Measurements from ENCODE around the gene ZHX3. TPM values are rescaled to one million over a fixed set of nuclear protein-coding genes. Genes with fewer than 3 reads are reported as not detected.

ZHX3 gene
- total and polyA plus RNA-seq, 2 of the 13 experiments (the other 11 are each of a cell fraction or from before 2014, with no cell fraction given), result 8.4 to 11.7 TPM

DNA sequence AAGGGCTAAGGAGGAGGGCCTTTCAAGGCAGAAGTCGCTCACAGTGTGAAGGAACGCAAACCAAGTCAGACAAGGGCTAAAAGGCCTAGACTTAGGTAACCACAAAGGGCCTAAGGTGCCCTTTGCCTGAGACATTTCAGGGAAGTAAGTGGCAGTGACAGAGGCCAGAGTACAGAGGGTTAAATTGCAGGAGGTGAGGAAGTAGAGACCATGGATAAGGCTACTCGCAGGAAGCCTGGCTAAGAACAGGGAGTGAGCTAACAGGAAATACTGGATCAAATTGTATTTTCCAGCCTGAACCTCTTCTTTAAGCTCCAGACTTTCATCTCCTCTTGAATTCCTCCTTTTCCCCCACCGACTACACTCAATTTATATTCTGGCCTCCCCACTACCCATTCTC is 16.6 kb downstream of the ZHX3 start:
- ChIA-PET CTCF (ENCODE audit: low intra/inter-chr PET ratio, low total read pairs) (no interaction called here), POLR2A (no interaction called here)
- TF ChIP-seq ZNF547 (CRISPR knock-in tag; IDR thresholded peaks at IDR 0.05) (no peak), ASH2L (IDR thresholded peaks at IDR 0.05; ENCODE audit: insufficient read length, low read depth, low read length) (no peak), EHMT2 (IDR thresholded peaks at IDR 0.05; ENCODE audit: borderline replicate concordance, low read depth, low read length) (no peak), ZNF317 (CRISPR knock-in tag; IDR thresholded peaks at IDR 0.05) (no peak), GATAD2A (CRISPR knock-in tag; IDR thresholded peaks at IDR 0.05) (no peak), RFX1 (IDR thresholded peaks at IDR 0.05) (no peak), XRCC5 (optimal IDR thresholded peaks at IDR 0.05; ENCODE audit: low read length) (no peak), ZNF263 (CRISPR knock-in tag; IDR thresholded peaks at IDR 0.05) (no peak), SNAI1 (CRISPR knock-in tag; IDR thresholded peaks at IDR 0.05; ENCODE audit: borderline replicate concordance) (no peak), SSRP1 (CRISPR knock-in tag; IDR thresholded peaks at IDR 0.05) (no peak)
- TF ChIP-seq, protein P1, sequence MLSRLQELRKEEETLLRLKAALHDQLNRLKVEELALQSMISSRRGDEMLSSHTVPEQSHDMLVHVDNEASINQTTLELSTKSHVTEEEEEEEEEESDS (CRISPR knock-in tag; IDR thresholded peaks at IDR 0.05; ENCODE audit: borderline replicate concordance), result no peak
- TF ChIP-seq, protein P2, sequence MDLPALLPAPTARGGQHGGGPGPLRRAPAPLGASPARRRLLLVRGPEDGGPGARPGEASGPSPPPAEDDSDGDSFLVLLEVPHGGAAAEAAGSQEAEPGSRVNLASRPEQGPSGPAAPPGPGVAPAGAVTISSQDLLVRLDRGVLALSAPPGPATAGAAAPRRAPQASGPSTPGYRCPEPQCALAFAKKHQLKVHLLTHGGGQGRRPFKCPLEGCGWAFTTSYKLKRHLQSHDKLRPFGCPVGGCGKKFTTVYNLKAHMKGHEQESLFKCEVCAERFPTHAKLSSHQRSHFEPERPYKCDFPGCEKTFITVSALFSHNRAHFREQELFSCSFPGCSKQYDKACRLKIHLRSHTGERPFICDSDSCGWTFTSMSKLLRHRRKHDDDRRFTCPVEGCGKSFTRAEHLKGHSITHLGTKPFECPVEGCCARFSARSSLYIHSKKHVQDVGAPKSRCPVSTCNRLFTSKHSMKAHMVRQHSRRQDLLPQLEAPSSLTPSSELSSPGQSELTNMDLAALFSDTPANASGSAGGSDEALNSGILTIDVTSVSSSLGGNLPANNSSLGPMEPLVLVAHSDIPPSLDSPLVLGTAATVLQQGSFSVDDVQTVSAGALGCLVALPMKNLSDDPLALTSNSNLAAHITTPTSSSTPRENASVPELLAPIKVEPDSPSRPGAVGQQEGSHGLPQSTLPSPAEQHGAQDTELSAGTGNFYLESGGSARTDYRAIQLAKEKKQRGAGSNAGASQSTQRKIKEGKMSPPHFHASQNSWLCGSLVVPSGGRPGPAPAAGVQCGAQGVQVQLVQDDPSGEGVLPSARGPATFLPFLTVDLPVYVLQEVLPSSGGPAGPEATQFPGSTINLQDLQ (CRISPR knock-in tag; IDR thresholded peaks at IDR 0.05), result no peak
- TF ChIP-seq, protein P3, sequence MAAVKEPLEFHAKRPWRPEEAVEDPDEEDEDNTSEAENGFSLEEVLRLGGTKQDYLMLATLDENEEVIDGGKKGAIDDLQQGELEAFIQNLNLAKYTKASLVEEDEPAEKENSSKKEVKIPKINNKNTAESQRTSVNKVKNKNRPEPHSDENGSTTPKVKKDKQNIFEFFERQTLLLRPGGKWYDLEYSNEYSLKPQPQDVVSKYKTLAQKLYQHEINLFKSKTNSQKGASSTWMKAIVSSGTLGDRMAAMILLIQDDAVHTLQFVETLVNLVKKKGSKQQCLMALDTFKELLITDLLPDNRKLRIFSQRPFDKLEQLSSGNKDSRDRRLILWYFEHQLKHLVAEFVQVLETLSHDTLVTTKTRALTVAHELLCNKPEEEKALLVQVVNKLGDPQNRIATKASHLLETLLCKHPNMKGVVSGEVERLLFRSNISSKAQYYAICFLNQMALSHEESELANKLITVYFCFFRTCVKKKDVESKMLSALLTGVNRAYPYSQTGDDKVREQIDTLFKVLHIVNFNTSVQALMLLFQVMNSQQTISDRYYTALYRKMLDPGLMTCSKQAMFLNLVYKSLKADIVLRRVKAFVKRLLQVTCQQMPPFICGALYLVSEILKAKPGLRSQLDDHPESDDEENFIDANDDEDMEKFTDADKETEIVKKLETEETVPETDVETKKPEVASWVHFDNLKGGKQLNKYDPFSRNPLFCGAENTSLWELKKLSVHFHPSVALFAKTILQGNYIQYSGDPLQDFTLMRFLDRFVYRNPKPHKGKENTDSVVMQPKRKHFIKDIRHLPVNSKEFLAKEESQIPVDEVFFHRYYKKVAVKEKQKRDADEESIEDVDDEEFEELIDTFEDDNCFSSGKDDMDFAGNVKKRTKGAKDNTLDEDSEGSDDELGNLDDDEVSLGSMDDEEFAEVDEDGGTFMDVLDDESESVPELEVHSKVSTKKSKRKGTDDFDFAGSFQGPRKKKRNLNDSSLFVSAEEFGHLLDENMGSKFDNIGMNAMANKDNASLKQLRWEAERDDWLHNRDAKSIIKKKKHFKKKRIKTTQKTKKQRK (IDR thresholded peaks at IDR 0.05; ENCODE audit: low read length), result no peak
- DNase-seq (ENCODE audit: low spot score), result no peak
- H4K20me1 ChIP-seq (ENCODE audit: insufficient read depth, low read length), result no peaks in the 10 kb centered on the region
- H2AFZ ChIP-seq (ENCODE audit: low read length), result no peak overlapping the region
- WGBS (ENCODE audit: low lambda C conversion rate), result 96% methylated on average over 4 of the region's 4 CpGs
- intact Hi-C loops (cut with micrococcal nuclease; ENCODE audit: unreplicated experiment), result no loop called here
- no peak for ATAC-seq
- no peak overlapping the region for H3K4me2 ChIP-seq (ENCODE audit: low read depth, low read length)
- no peak overlapping the region for H3K4me3 ChIP-seq (replicated peaks in 1 of 3; ENCODE audit: insufficient read depth in 1 of 3, low read depth in 2 of 3, low read length in 3 of 3)
- H3K9me3 ChIP-seq (ENCODE audit: low read length), result no peaks in the 10 kb centered on the region
- H3K9ac ChIP-seq (ENCODE audit: insufficient read depth, low read depth, low read length), result no peak overlapping the region
- in situ Hi-C loops (cut with HindIII; ENCODE audit: extremely low pct_ligation_motif_present, low pct_unique_long_range_greater_than_20kb), result no loop called here
- no peaks in the 10 kb centered on the region for H3K36me3 ChIP-seq (replicated peaks in 1 of 2; ENCODE audit: control insufficient read depth in 1 of 2, insufficient read depth in 2 of 2, low read length in 2 of 2)
- no TSS peak for BruUV-seq (replicated peaks)
- FAIRE-seq, result no peak
- peaks cover 10% of the 10 kb centered on the region for H3K4me1 ChIP-seq (ENCODE audit: insufficient read depth, low read length)
- no peaks in the 10 kb centered on the region for H3K27me3 ChIP-seq (ENCODE audit: control insufficient read depth in 1 of 2, insufficient read depth in 2 of 2, low read length in 2 of 2)
- no peak overlapping the region for H3K27ac ChIP-seq (ENCODE audit: extremely low read length, insufficient read depth, low read length)
- H3K79me2 ChIP-seq (ENCODE audit: insufficient read depth, low read length), result no peaks in the 10 kb centered on the region
